ACC112 (cell line): ENCODE results near the gene EFL1.
"Not testable (repeated sequence)": the region's sequence is repeated elsewhere in the genome, so short reads cannot be mapped to it uniquely, and the experiment has no call there.

ENCODE experiments used
- H2AFZ ChIP-seq: fragments of 200-600 bp; sonication (generic); one replicate; pipeline ENCODE4 v1.6.0; 2017; ENCODE audit warnings: antibody characterized with exemption, low read length; ENCODE audit not compliant: unreplicated experiment
- H3K27ac ChIP-seq: fragments of 200-600 bp; sonication (generic); 2 replicates; pipeline ENCODE4 v1.5.1; 2014; ENCODE audit warnings: low read depth, mild to moderate bottlenecking, antibody characterized with exemption, low read length, moderate library complexity
- H3K27me3 ChIP-seq: fragments of 200-600 bp; sonication (generic); 2 replicates; pipeline ENCODE4 v1.6.1; 2014; ENCODE audit warnings: mild to moderate bottlenecking, antibody characterized with exemption, low read length, moderate library complexity, mixed read lengths; ENCODE audit not compliant: insufficient read depth
- H3K36me3 ChIP-seq: fragments of 200-600 bp; sonication (generic); 2 replicates; pipeline ENCODE4 v1.6.1; 2016; ENCODE audit warnings: mild to moderate bottlenecking, antibody characterized with exemption, low read length, moderate library complexity, mixed read lengths; ENCODE audit not compliant: insufficient read depth
- H3K4me1 ChIP-seq: fragments of 200-600 bp; sonication (generic); one replicate; pipeline ENCODE4 v1.6.1; 2016; ENCODE audit warnings: low read length, mixed read lengths; ENCODE audit not compliant: insufficient read depth, unreplicated experiment, control insufficient read depth
- H3K4me3 ChIP-seq: fragments of 200-600 bp; sonication (generic); 2 replicates; pipeline ENCODE4 v1.5.1; 2014; ENCODE audit warnings: mild to moderate bottlenecking, low read depth, low read length
- H3K79me2 ChIP-seq: fragments of 200-600 bp; sonication (generic); one replicate; pipeline ENCODE4 v1.6.0; 2016; ENCODE audit warnings: low read length; ENCODE audit not compliant: control insufficient read depth, unreplicated experiment, insufficient read depth

The EFL1 gene

DNA sequence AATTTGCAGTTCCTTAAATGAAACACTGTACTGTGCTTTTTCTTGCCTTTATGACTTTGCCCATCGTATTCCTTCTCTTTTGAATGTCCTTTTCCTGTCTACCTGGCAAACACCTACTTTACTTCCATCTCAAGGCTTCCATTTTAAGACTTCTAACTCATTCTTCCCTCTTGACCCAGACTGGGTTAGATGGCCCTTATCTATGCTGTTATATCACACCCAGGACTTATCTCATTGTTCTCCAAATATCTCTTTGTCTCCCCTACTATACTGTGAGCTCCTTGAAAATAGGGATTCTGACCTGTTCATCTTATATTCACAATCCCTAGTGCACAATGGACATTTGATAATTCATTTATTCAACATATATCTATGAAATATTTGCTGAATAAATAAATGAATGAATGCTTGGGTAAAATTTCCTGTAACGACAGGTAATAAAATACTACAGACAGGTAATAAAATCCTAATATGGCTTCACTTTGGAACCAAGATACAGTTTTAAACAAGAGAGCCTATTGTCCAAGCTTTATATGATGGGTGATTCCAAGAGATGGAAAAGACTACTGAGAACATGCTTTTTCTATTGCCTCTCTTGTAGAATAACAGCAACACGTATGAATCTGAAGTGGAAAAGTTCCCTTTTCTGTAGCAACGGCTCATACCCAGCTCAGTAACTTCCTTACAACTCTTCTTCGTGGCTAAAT lies 22.7 kb downstream of the EFL1 start:
- Histone ChIP-seq H3K4me1 (peaks cover 5% of the 10 kb centered on the region), H3K4me3 (no peak overlapping the region), H3K27me3 (no peaks in the 10 kb centered on the region), H3K36me3 (peaks cover 12% of the 10 kb centered on the region; the same call in 1 of the 2 replicates), H3K27ac (no peak overlapping the region), H3K79me2 (no peaks in the 10 kb centered on the region), H2AFZ (no peak overlapping the region)

DNA sequence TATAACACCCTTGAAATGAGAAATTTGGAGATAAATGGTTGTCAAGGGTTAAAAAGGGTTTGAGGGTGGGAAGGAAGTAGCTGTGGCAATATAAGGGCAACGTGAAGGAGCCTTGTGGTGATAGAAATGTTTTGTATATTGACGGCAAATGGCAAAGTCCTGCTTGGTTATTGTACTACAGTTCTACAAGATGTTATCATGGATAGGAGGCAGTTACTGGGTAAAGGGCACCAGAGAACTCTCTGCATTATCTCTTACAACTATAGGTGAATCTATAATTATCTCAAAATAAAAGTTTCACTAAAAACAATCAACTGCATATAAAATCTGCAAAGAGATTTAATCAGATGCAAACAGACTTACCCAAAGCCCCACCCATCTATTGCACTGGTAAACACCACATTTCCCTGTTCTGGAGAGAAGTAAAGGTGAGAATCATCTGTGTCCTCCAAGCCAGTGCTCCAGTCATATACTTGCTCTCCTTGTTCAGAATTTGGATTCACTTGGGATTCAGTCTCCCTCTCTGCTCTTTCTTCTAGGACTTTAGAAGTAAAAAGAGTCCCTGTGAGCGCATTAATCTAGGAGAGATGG lies 24.5 kb downstream of the EFL1 start:
- H3K4me3 ChIP-seq, H3K79me2 ChIP-seq, H2AFZ ChIP-seq, H3K4me1 ChIP-seq, H3K36me3 ChIP-seq, H3K27ac ChIP-seq, H3K27me3 ChIP-seq: not testable (repeated sequence)

DNA sequence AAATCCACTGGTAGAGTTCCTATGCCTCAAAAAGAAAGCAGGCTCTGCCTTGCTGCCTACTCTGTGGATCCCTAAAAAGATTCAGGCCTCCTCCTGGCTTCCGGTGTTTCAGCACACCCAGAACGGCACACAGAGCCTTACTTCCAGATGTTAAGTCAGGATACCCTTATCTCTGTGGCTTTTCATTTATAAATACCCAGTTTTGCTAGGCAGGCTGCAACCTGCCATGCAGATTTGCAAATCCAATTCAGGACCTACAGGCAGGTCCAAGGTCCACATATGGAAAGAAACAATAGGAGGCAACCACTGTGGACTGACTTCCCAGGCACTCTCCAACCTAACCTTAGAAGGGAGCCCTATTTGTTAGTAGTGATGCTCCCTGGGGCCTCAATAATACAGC lies 30.7 kb downstream of the EFL1 start:
- Histone ChIP-seq H3K27me3 (no peaks in the 10 kb centered on the region), H3K4me3 (no peak overlapping the region), H2AFZ (no peak overlapping the region), H3K4me1 (peaks cover 5% of the 10 kb centered on the region), H3K79me2 (no peaks in the 10 kb centered on the region), H3K36me3 (peaks cover 5% of the 10 kb centered on the region; the same call in 1 of the 2 replicates), H3K27ac (no peak overlapping the region)

DNA sequence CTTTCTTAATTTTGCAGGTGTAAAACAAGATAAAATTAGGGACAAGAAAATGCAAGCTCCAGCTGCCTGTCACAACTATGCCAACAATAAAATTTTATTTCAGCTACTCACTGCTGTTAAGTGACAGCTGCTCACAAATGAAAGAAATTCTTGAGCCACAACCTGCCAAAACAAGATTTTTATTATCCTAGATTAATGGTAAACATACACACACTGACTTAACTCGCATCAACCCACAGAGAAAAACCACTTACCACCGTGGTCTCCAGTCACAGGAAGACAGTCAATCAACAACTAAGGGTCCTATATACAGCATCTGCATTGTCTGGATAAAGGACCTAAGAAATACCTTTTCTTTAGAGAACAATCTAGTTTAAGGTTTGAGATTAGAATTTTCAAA lies 31.3 kb downstream of the EFL1 start:
- H3K4me1 ChIP-seq, result peaks cover 5% of the 10 kb centered on the region
- no peak overlapping the region for H3K4me3 ChIP-seq
- no peaks in the 10 kb centered on the region for H3K79me2 ChIP-seq
- no peak overlapping the region for H3K27ac ChIP-seq
- peaks cover 9% of the 10 kb centered on the region; the same call in 1 of the 2 replicates for H3K36me3 ChIP-seq
- no peak overlapping the region for H2AFZ ChIP-seq
- H3K27me3 ChIP-seq, result no peaks in the 10 kb centered on the region

DNA sequence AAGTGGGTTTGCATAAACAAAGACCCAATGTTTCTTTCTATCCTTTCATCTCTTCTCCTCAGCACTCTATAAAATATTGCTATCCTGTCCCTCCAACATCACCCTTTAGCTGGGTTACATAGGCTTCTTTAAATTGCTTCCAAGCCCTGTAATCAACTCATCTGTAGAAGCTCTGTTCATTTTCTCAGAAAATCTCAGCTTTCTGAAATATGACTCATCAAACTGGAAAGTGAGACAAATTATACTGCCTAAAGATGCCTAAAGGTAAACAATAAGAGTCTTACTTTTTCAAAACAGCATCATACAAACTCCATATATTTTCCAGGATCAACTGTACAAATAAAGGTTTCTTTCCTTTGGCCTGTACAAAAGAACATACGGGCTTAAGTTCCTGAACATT lies 33.8 kb downstream of the EFL1 start:
- H3K36me3 ChIP-seq, result peaks cover 9% of the 10 kb centered on the region; the same call in 1 of the 2 replicates
- no peaks in the 10 kb centered on the region for H3K79me2 ChIP-seq
- peaks cover 5% of the 10 kb centered on the region for H3K4me1 ChIP-seq
- no peak overlapping the region for H2AFZ ChIP-seq
- no peaks in the 10 kb centered on the region for H3K27me3 ChIP-seq
- H3K4me3 ChIP-seq, result no peak overlapping the region
- H3K27ac ChIP-seq, result no peak overlapping the region

DNA sequence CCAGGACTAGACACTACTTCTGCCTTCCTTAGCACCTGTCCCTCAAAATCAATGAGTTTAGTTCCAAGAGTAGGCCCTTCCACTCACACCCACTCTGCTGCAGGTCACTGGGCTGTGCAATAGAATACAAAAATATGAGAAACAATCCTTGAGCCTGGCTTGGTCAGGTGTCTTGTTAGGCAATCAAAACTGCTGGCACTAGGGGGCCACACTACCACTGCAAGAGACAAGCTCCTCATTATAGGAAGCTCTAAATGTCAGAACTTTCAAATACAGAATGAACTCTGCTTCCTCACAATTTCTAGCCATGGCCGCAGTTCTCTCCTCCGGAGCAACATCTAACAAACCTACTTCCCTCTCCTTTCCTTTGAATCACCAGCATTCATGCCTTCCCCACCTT lies 41.0 kb downstream of the EFL1 start:
- not testable (repeated sequence) for H2AFZ ChIP-seq, H3K36me3 ChIP-seq, H3K4me3 ChIP-seq, H3K4me1 ChIP-seq, H3K79me2 ChIP-seq, H3K27ac ChIP-seq, H3K27me3 ChIP-seq

DNA sequence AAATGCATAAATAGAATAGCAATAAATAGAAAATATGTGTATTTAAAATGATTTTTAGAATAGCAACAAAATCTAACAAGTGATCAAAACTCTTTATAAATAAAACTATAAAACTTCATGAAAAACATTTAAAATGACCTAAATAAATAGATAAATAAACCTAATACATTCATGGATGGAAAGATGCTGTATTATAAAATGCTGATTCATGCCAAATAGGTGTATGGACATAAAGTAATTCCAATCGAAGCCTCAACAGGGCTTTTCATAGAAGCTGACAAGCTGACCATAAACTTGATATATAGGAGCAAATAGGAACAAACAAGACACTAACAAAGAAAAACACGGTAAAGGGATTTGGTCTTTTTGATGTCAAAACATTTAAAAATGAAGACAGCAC lies 46.4 kb downstream of the EFL1 start:
- H3K79me2 ChIP-seq, H3K4me1 ChIP-seq, H3K27ac ChIP-seq, H2AFZ ChIP-seq, H3K4me3 ChIP-seq, H3K27me3 ChIP-seq, H3K36me3 ChIP-seq: not testable (repeated sequence)

DNA sequence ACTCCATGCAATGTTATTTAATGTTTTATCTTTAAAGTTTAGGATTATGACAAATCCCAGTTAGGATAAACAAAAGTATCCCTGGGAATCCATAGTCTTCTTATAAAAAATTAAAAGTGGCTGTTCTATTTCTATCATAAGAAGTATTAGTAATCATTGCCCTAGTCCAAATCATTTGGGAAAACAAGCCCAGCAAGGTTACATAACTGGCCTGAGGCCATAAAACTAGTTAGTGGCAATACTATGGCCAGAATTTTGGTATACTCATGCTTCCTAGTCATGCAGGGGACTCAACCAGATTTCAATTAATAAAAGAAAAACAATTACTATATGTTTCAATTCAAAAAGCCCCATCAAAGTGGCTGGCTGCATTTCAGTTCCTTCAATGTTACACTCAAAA lies 50.3 kb downstream of the EFL1 start:
- H3K27ac ChIP-seq, H3K27me3 ChIP-seq, H3K79me2 ChIP-seq, H2AFZ ChIP-seq, H3K4me3 ChIP-seq, H3K4me1 ChIP-seq, H3K36me3 ChIP-seq: not testable (repeated sequence)

DNA sequence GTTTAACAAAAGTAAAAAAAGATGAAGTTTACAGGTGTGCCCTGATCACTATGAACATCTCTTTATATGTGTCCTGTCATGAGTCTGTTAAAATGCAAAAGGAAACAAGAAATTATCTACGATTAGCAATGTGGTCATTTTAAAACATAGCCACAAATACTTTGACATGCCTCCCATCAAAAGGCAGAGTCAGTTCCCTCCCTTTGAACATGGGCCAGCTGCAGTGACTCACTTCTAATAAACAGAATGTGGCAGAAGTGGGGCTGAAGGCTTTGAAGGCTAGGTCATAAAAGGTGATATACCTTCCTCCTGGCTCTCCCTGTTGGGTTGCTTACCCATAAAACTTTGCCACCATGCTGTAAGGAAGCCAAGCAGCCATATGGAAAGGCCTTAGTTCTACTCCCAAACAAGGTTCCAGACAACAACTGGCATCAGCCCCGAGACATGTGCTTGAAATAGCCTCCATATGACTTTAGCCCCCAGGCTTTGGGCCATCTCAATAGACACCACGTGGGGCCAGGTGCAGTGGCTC lies 52.4 kb downstream of the EFL1 start:
- not testable (repeated sequence) for H3K36me3 ChIP-seq, H3K79me2 ChIP-seq, H3K4me1 ChIP-seq, H3K4me3 ChIP-seq, H3K27ac ChIP-seq, H3K27me3 ChIP-seq, H2AFZ ChIP-seq

DNA sequence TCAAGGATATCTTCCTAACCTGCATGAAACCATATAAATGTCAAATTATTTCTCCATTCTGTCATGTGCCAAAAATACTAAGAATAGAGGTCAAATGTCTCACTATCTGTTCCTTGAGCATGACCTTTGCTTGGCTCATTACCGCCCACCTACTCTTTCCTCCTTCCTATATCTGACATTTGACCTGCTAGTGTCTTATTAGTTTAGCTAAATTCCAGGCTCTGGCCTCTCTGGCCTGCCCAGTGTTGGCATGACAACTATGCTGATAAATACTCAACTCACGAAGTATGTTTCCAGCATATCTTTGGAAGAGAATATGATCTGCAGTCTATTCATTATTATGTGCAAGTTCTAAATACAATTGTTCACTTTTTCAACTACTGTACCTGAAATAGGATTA lies 58.0 kb downstream of the EFL1 start:
- not testable (repeated sequence) for H3K27me3 ChIP-seq, H3K4me1 ChIP-seq, H2AFZ ChIP-seq, H3K4me3 ChIP-seq, H3K36me3 ChIP-seq, H3K27ac ChIP-seq, H3K79me2 ChIP-seq
